ENCODE measurements around the gene GNG7. TPM values are rescaled to one million over a fixed set of nuclear protein-coding genes. Genes with fewer than 3 reads are reported as not detected.
A peak's percentile ranks its signal among the peaks of the same experiment; 100 is the strongest.
"Not testable (repeated sequence)": the region's sequence is repeated elsewhere in the genome, so short reads cannot be mapped to it uniquely, and the experiment has no call there.

GNG7 gene
- total RNA-seq, 2 experiments from 2014 or later: 0.25 to 0.40 TPM

GRCh38 chr19:2582984-2583956, 119.2 kb downstream of the GNG7 start:
- peaks cover 1% of the 10 kb centered on the region for H3K4me1 Mint-ChIP-seq
- H3K4me3 Mint-ChIP-seq: no peak overlapping the region
- no peak overlapping the region for H3K27ac Mint-ChIP-seq
- ChIA-PET POLR2A (interaction anchor here (5.4 kb wide), 1 partner anchor 106 kb away, joined by 69 read pairs; the partner anchor contains the start of gene GADD45B), CTCF (interaction anchor here (0.6 to 1.1 kb wide), 2 partner anchors 50 to 109 kb away, joined by 4 read pairs; no protein-coding TSS in a partner anchor)
- DNase-seq: no peak
- H3K36me3 Mint-ChIP-seq (ENCODE audit: low read depth): peaks cover 3% of the 10 kb centered on the region
- H3K9me3 Mint-ChIP-seq: peaks cover 6% of the 10 kb centered on the region
- H3K27me3 Mint-ChIP-seq: peaks cover 14% of the 10 kb centered on the region

- H3K27me3 Mint-ChIP-seq: peaks cover 18% of the 10 kb centered on the region
- not testable (repeated sequence) for DNase-seq; H3K27ac Mint-ChIP-seq; H3K9me3 Mint-ChIP-seq; H3K36me3 Mint-ChIP-seq (ENCODE audit: low read depth); H3K4me3 Mint-ChIP-seq; H3K4me1 Mint-ChIP-seq
- ChIA-PET CTCF (interaction anchor here (0.6 to 3.4 kb wide), 10 partner anchors 27 to 271 kb away, joined by 3 to 30 read pairs (median 5); partner anchors contain the start of gene GADD45B), POLR2A (interaction anchor here (0.8 to 5.4 kb wide), 2 partner anchors 19 to 103 kb away, joined by 3 to 69 read pairs; partner anchors contain the start of gene GADD45B)
These were observed 122.1 kb downstream of the GNG7 start for GRCh38 chr19:2580396-2580795.

GRCh38 chr19:2579678-2580280, 122.7 kb downstream of the GNG7 start:
- CTCF ChIA-PET: interaction anchor here (0.6 to 3.4 kb wide), 15 partner anchors 19 to 271 kb away, joined by 3 to 30 read pairs (median 4); partner anchors contain the start of gene GADD45B
- no peak overlapping the region for H3K4me3 Mint-ChIP-seq

GRCh38 chr19:2578901-2579677, 123.4 kb downstream of the GNG7 start:
- Mint-ChIP-seq H3K4me3 (no peak overlapping the region), H3K27ac (no peak overlapping the region), H3K4me1 (peaks cover 3% of the 10 kb centered on the region), H3K9me3 (peaks cover 8% of the 10 kb centered on the region), H3K27me3 (peaks cover 16% of the 10 kb centered on the region), H3K36me3 (ENCODE audit: low read depth) (peaks cover 3% of the 10 kb centered on the region)
- peak; percentile 77 for DNase-seq
- POLR2A ChIA-PET: interaction anchor here (0.6 to 5.4 kb wide), 5 partner anchors 17 to 106 kb away, joined by 3 to 69 read pairs (median 4); partner anchors contain the start of gene GADD45B
- CTCF ChIA-PET: interaction anchor here (0.9 to 3.4 kb wide), 13 partner anchors 20 to 114 kb away, joined by 3 to 30 read pairs (median 4); partner anchors contain the start of gene GADD45B

More at GRCh38 chr19:2579678-2580280, 122.7 kb downstream of the GNG7 start:
- Mint-ChIP-seq H3K36me3 (ENCODE audit: low read depth) (peaks cover 3% of the 10 kb centered on the region), H3K27ac (no peak overlapping the region), H3K9me3 (peaks cover 6% of the 10 kb centered on the region), H3K4me1 (peaks cover 3% of the 10 kb centered on the region), H3K27me3 (peaks cover 18% of the 10 kb centered on the region)
- no peak for DNase-seq
- POLR2A ChIA-PET: interaction anchor here (0.7 to 5.4 kb wide), 4 partner anchors 20 to 107 kb away, joined by 3 to 69 read pairs (median 4); partner anchors contain the start of gene GADD45B

- no peaks in the 10 kb centered on the region for H3K36me3 Mint-ChIP-seq (ENCODE audit: low read depth)
- H3K27ac Mint-ChIP-seq: no peak overlapping the region
- POLR2A ChIA-PET: interaction anchor here (0.6 to 5.4 kb wide), 3 partner anchors 17 to 101 kb away, joined by 3 to 69 read pairs (median 7); partner anchors contain the start of gene GADD45B
- CTCF ChIA-PET: interaction anchor here (1.0 to 3.4 kb wide), 7 partner anchors 20 to 105 kb away, joined by 3 to 30 read pairs (median 4); partner anchors contain the start of gene GADD45B
- DNase-seq: no peak
- H3K9me3 Mint-ChIP-seq: peaks cover 10% of the 10 kb centered on the region
- H3K4me3 Mint-ChIP-seq: no peak overlapping the region
- peaks cover 3% of the 10 kb centered on the region for H3K4me1 Mint-ChIP-seq
- peaks cover 14% of the 10 kb centered on the region for H3K27me3 Mint-ChIP-seq
These were observed 124.1 kb downstream of the GNG7 start for GRCh38 chr19:2578391-2578890.

GRCh38 chr19:2577722-2578335, 124.7 kb downstream of the GNG7 start:
- Mint-ChIP-seq H3K36me3 (ENCODE audit: low read depth) (no peaks in the 10 kb centered on the region), H3K27ac (no peak overlapping the region), H3K9me3 (peaks cover 10% of the 10 kb centered on the region), H3K4me1 (peaks cover 3% of the 10 kb centered on the region), H3K27me3 (peaks cover 14% of the 10 kb centered on the region), H3K4me3 (no peak overlapping the region)
- POLR2A ChIA-PET: interaction anchor here (1.4 to 5.4 kb wide), 3 partner anchors 16 to 101 kb away, joined by 3 to 69 read pairs (median 7); partner anchors contain the start of gene GADD45B
- CTCF ChIA-PET: interaction anchor here (1.1 to 3.4 kb wide), 3 partner anchors 25 to 102 kb away, joined by 3 to 30 read pairs (median 3); partner anchors contain the start of gene GADD45B
- DNase-seq: no peak

- H3K9me3 Mint-ChIP-seq: peaks cover 4% of the 10 kb centered on the region
- POLR2A ChIA-PET: interaction anchor here (1.3 to 1.6 kb wide), 2 partner anchors 23 to 100 kb away, joined by 3 to 6 read pairs; partner anchors contain the start of gene GADD45B
- peaks cover 6% of the 10 kb centered on the region for H3K27me3 Mint-ChIP-seq
- H3K36me3 Mint-ChIP-seq (ENCODE audit: low read depth): no peaks in the 10 kb centered on the region
- H3K4me1 Mint-ChIP-seq: peaks cover 3% of the 10 kb centered on the region
- CTCF ChIA-PET: no interaction called here
- no peak for DNase-seq
- H3K4me3 Mint-ChIP-seq: no peak overlapping the region
- no peak overlapping the region for H3K27ac Mint-ChIP-seq
These were observed 126.6 kb downstream of the GNG7 start for GRCh38 chr19:2575734-2576481.

- no peaks in the 10 kb centered on the region for H3K36me3 Mint-ChIP-seq (ENCODE audit: low read depth)
- H3K27ac Mint-ChIP-seq: no peak overlapping the region
- H3K4me3 Mint-ChIP-seq: no peak overlapping the region
- H3K27me3 Mint-ChIP-seq: peaks cover 6% of the 10 kb centered on the region
- no peak for DNase-seq
- ChIA-PET POLR2A (interaction anchor here (0.8 kb wide), 1 partner anchor 99 kb away, joined by 3 read pairs; the partner anchor contains the start of gene GADD45B), CTCF (no interaction called here)
- H3K9me3 Mint-ChIP-seq: peaks cover 4% of the 10 kb centered on the region
- H3K4me1 Mint-ChIP-seq: peaks cover 3% of the 10 kb centered on the region
These were observed 127.4 kb downstream of the GNG7 start for GRCh38 chr19:2574971-2575630.

- Mint-ChIP-seq H3K4me1 (peaks cover 3% of the 10 kb centered on the region), H3K27me3 (peaks cover 7% of the 10 kb centered on the region), H3K9me3 (peaks cover 10% of the 10 kb centered on the region), H3K27ac (no peak overlapping the region), H3K36me3 (ENCODE audit: low read depth) (no peaks in the 10 kb centered on the region), H3K4me3 (no peak overlapping the region)
- ChIA-PET CTCF (no interaction called here), POLR2A (interaction anchor here (0.8 kb wide), 1 partner anchor 98 kb away, joined by 3 read pairs; the partner anchor contains the start of gene GADD45B)
- no peak for DNase-seq
These were observed 128.0 kb downstream of the GNG7 start for GRCh38 chr19:2574478-2574931.

- no peaks in the 10 kb centered on the region for H3K36me3 Mint-ChIP-seq (ENCODE audit: low read depth)
- H3K4me3 Mint-ChIP-seq: no peak overlapping the region
- H3K9me3 Mint-ChIP-seq: peaks cover 11% of the 10 kb centered on the region
- H3K4me1 Mint-ChIP-seq: peaks cover 3% of the 10 kb centered on the region
- no peak overlapping the region for H3K27ac Mint-ChIP-seq
- CTCF ChIA-PET: no interaction called here
- H3K27me3 Mint-ChIP-seq: peaks cover 7% of the 10 kb centered on the region
- no peak for DNase-seq
- POLR2A ChIA-PET: no interaction called here
These were observed 128.6 kb downstream of the GNG7 start for GRCh38 chr19:2573916-2574315.
